Measurements from ENCODE around the gene ZSWIM8.
A peak's percentile ranks its signal among the peaks of the same experiment; 100 is the strongest.

Gene ZSWIM8

DNA sequence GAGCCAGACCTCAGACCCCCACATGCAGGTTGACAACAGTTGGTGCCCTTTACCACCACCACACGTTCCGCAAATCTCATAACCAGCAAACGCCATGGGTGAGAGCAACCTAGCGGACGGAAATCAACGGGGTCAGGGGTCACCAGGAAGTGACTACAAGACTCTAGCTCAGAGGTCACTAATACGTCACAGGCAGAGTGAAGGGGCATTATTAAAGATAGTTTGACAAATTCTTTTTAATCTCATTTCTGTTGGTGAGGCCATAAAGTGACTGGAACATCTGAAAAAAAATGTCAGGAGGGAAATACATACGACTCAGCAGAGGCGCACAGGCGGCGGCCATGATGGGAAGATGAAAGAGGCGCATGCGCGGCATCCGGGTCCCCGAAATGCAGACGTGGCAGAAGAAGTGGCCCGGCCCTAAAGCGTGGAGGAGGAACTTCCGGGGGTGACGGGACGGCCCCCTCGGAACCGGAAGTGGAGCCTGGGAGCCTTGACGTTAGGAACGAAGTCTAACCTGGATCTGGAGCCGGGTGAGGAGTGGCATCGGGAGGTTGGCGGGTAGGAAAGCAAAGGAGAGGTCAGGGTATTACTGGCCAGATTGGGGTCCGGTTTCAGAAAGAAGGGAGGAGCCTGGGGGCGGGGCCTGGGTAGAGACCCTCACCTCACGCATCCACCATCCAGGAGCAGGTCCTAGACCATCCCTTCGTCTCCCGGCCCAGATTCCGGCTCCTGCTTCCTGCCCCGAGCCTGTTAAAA is 41.3 kb upstream of the ZSWIM8 start, which contains the start of gene SEC24C:
Gene SEC24C (plus strand): TSS at position 468 of the 759 bp plus-strand sequence. CDS start 2,461 bp downstream, outside the sequence.
- TF ChIP-seq, protein P1, sequence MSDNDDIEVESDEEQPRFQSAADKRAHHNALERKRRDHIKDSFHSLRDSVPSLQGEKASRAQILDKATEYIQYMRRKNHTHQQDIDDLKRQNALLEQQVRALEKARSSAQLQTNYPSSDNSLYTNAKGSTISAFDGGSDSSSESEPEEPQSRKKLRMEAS (IDR thresholded peaks at IDR 0.05) = peak; percentile 73
- TF ChIP-seq, protein P2, sequence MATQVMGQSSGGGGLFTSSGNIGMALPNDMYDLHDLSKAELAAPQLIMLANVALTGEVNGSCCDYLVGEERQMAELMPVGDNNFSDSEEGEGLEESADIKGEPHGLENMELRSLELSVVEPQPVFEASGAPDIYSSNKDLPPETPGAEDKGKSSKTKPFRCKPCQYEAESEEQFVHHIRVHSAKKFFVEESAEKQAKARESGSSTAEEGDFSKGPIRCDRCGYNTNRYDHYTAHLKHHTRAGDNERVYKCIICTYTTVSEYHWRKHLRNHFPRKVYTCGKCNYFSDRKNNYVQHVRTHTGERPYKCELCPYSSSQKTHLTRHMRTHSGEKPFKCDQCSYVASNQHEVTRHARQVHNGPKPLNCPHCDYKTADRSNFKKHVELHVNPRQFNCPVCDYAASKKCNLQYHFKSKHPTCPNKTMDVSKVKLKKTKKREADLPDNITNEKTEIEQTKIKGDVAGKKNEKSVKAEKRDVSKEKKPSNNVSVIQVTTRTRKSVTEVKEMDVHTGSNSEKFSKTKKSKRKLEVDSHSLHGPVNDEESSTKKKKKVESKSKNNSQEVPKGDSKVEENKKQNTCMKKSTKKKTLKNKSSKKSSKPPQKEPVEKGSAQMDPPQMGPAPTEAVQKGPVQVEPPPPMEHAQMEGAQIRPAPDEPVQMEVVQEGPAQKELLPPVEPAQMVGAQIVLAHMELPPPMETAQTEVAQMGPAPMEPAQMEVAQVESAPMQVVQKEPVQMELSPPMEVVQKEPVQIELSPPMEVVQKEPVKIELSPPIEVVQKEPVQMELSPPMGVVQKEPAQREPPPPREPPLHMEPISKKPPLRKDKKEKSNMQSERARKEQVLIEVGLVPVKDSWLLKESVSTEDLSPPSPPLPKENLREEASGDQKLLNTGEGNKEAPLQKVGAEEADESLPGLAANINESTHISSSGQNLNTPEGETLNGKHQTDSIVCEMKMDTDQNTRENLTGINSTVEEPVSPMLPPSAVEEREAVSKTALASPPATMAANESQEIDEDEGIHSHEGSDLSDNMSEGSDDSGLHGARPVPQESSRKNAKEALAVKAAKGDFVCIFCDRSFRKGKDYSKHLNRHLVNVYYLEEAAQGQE (IDR thresholded peaks at IDR 0.05; ENCODE audit: low read depth) = no peak
- TF ChIP-seq EP300 (IDR thresholded peaks at IDR 0.05; ENCODE audit: borderline replicate concordance) (no peak; the same call in 1 of the 2 replicates), YY1 (IDR thresholded peaks at IDR 0.05; ENCODE audit: low read depth) (peak; percentile 97), CEBPB (IDR thresholded peaks at IDR 0.05) (no peak), CREB1 (IDR thresholded peaks at IDR 0.05; ENCODE audit: low read depth) (peak; percentile 96), TCF12 (IDR thresholded peaks at IDR 0.05; ENCODE audit: low read depth) (no peak; the same call in 1 of the 2 replicates), TAF1 (IDR thresholded peaks at IDR 0.05; ENCODE audit: low read depth) (peak; percentile 98), NFIC (IDR thresholded peaks at IDR 0.05) (no peak), EGR1 (IDR thresholded peaks at IDR 0.05) (peak; percentile 3; the same call in 1 of the 2 replicates), ZBTB7A (IDR thresholded peaks at IDR 0.05; ENCODE audit: low read depth) (0 out of 2 replicates have a peak, but pooled peaks have one; percentile 43), RAD21 (IDR thresholded peaks at IDR 0.05; ENCODE audit: low read depth) (no peak), TEAD4 (IDR thresholded peaks at IDR 0.05) (peak; percentile 22; the same call in 1 of the 2 replicates), FOXM1 (IDR thresholded peaks at IDR 0.05; ENCODE audit: borderline replicate concordance, low read depth) (no peak)
- TF ChIP-seq, protein P3, sequence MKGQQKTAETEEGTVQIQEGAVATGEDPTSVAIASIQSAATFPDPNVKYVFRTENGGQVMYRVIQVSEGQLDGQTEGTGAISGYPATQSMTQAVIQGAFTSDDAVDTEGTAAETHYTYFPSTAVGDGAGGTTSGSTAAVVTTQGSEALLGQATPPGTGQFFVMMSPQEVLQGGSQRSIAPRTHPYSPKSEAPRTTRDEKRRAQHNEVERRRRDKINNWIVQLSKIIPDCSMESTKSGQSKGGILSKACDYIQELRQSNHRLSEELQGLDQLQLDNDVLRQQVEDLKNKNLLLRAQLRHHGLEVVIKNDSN (IDR thresholded peaks at IDR 0.05) = no peak; the same call in 1 of the 2 replicates

DNA sequence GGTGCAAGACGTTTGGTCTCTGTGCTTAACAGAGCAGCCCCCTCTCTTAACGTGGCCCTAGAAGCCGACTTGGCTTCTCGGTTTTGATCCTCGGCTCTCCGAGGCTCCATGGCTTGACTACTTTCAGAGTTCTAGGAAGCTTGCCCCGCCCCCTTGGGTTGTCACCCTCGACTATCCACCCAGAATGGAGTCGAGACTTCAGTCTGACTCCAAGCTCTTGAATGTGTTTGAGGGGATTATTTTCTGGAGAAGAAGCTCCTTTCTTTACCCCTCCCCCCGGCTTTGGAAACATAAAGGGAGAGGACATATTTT is 40.8 kb upstream of the ZSWIM8 start:
- TF ChIP-seq TCF12 (IDR thresholded peaks at IDR 0.05; ENCODE audit: low read depth) = no peak
- no peak for TF ChIP-seq FOXM1 (IDR thresholded peaks at IDR 0.05; ENCODE audit: borderline replicate concordance, low read depth)
- TF ChIP-seq RAD21 (IDR thresholded peaks at IDR 0.05; ENCODE audit: low read depth) = no peak
- TF ChIP-seq ZBTB7A (IDR thresholded peaks at IDR 0.05; ENCODE audit: low read depth) = no peak
- no peak for TF ChIP-seq EGR1 (IDR thresholded peaks at IDR 0.05)
- TF ChIP-seq, protein P3 (IDR thresholded peaks at IDR 0.05) = no peak
- TF ChIP-seq NFIC (IDR thresholded peaks at IDR 0.05) = no peak
- TF ChIP-seq CEBPB (IDR thresholded peaks at IDR 0.05) = no peak
- TF ChIP-seq, protein P1 (IDR thresholded peaks at IDR 0.05) = no peak
- TF ChIP-seq CREB1 (IDR thresholded peaks at IDR 0.05; ENCODE audit: low read depth) = no peak
- no peak for TF ChIP-seq TEAD4 (IDR thresholded peaks at IDR 0.05)
- TF ChIP-seq EP300 (IDR thresholded peaks at IDR 0.05; ENCODE audit: borderline replicate concordance) = no peak

GRCh38 chr10:73746721-73747120 is 38.7 kb upstream of the ZSWIM8 start:
- TF ChIP-seq, protein P3 (IDR thresholded peaks at IDR 0.05) = no peak
- TF ChIP-seq CEBPB (IDR thresholded peaks at IDR 0.05) (no peak), NFIC (IDR thresholded peaks at IDR 0.05) (no peak), TCF12 (IDR thresholded peaks at IDR 0.05; ENCODE audit: low read depth) (no peak), RAD21 (IDR thresholded peaks at IDR 0.05; ENCODE audit: low read depth) (no peak), FOXM1 (IDR thresholded peaks at IDR 0.05; ENCODE audit: borderline replicate concordance, low read depth) (no peak), EP300 (IDR thresholded peaks at IDR 0.05; ENCODE audit: borderline replicate concordance) (no peak), YY1 (IDR thresholded peaks at IDR 0.05; ENCODE audit: low read depth) (no peak), CREB1 (IDR thresholded peaks at IDR 0.05; ENCODE audit: low read depth) (no peak), ZBTB7A (IDR thresholded peaks at IDR 0.05; ENCODE audit: low read depth) (no peak), TEAD4 (IDR thresholded peaks at IDR 0.05) (no peak), TAF1 (IDR thresholded peaks at IDR 0.05; ENCODE audit: low read depth) (no peak), EGR1 (IDR thresholded peaks at IDR 0.05) (no peak)
- TF ChIP-seq, protein P1 (IDR thresholded peaks at IDR 0.05) = no peak
- TF ChIP-seq, protein P2 (IDR thresholded peaks at IDR 0.05; ENCODE audit: low read depth) = no peak

- TF ChIP-seq ZBTB7A (IDR thresholded peaks at IDR 0.05; ENCODE audit: low read depth) (no peak), TCF12 (IDR thresholded peaks at IDR 0.05; ENCODE audit: low read depth) (no peak), EP300 (IDR thresholded peaks at IDR 0.05; ENCODE audit: borderline replicate concordance) (no peak), FOXM1 (IDR thresholded peaks at IDR 0.05; ENCODE audit: borderline replicate concordance, low read depth) (no peak), TEAD4 (IDR thresholded peaks at IDR 0.05) (no peak), CREB1 (IDR thresholded peaks at IDR 0.05; ENCODE audit: low read depth) (no peak), CEBPB (IDR thresholded peaks at IDR 0.05) (no peak), NFIC (IDR thresholded peaks at IDR 0.05) (no peak), TAF1 (IDR thresholded peaks at IDR 0.05; ENCODE audit: low read depth) (no peak), YY1 (IDR thresholded peaks at IDR 0.05; ENCODE audit: low read depth) (no peak)
- TF ChIP-seq, protein P3 (IDR thresholded peaks at IDR 0.05) = no peak
- TF ChIP-seq, protein P2 (IDR thresholded peaks at IDR 0.05; ENCODE audit: low read depth) = no peak
- TF ChIP-seq, protein P1 (IDR thresholded peaks at IDR 0.05) = no peak
These were observed 34.6 kb upstream of the ZSWIM8 start for GRCh38 chr10:73750819-73751218.
